ENCODE measurements around the gene KRTAP6-3. TPM values are rescaled to one million over a fixed set of nuclear protein-coding genes. Genes with fewer than 3 reads are reported as not detected.

The KRTAP6-3 gene
- total and polyA plus RNA-seq, 7 donors = not detected

DNA sequence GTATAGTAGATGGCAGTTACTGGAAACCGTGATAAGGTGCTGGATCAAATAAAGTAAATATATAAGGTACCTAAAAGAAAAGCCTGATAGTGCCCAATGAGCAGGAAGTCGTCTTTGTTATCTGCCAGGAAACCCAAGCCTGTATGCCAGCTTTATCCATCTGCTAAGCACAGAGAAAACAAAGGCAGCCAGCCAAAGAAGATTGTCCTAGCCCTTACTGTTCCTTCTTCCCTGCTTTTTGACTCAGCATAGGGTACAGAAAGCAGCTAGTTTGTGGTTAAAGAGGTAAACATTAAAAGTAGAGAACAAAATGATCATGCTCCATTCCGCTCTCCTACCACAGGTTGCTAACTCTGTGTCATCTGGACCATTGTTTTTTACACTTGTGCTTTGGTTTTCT, 12.1 kb upstream of the KRTAP6-3 start:
- Histone ChIP-seq H3K27ac (no peak overlapping the region), H3K9me3 (no peaks in the 10 kb centered on the region), H3K36me3 (no peaks in the 10 kb centered on the region), H3K4me1 (no peaks in the 10 kb centered on the region), H3K27me3 (no peaks in the 10 kb centered on the region), H3K4me3 (no peak overlapping the region)
- 58 to 62% methylated on average over 3 of the region's 3 CpGs for WGBS, 2 donors
- intact Hi-C loops (cut with DNase I) = no loop called here
- no peak for TF ChIP-seq POLR2AphosphoS5 (IDR thresholded peaks at IDR 0.05)
- TF ChIP-seq POLR2A (IDR thresholded peaks at IDR 0.05) = no peak
- TF ChIP-seq, protein P1, sequence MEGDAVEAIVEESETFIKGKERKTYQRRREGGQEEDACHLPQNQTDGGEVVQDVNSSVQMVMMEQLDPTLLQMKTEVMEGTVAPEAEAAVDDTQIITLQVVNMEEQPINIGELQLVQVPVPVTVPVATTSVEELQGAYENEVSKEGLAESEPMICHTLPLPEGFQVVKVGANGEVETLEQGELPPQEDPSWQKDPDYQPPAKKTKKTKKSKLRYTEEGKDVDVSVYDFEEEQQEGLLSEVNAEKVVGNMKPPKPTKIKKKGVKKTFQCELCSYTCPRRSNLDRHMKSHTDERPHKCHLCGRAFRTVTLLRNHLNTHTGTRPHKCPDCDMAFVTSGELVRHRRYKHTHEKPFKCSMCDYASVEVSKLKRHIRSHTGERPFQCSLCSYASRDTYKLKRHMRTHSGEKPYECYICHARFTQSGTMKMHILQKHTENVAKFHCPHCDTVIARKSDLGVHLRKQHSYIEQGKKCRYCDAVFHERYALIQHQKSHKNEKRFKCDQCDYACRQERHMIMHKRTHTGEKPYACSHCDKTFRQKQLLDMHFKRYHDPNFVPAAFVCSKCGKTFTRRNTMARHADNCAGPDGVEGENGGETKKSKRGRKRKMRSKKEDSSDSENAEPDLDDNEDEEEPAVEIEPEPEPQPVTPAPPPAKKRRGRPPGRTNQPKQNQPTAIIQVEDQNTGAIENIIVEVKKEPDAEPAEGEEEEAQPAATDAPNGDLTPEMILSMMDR (IDR thresholded peaks at IDR 0.05) = no peak
- no peak for TF ChIP-seq EP300 (IDR thresholded peaks at IDR 0.05)
- DNase-seq = no peak

- no peaks in the 10 kb centered on the region for H3K9me3 ChIP-seq
- WGBS, 2 donors = 80 to 81% methylated on average over 1 of the region's 1 CpG
- no peak overlapping the region for H3K27ac ChIP-seq
- no peaks in the 10 kb centered on the region for H3K36me3 ChIP-seq
- no peak for TF ChIP-seq EP300 (IDR thresholded peaks at IDR 0.05)
- TF ChIP-seq, protein P1 (IDR thresholded peaks at IDR 0.05) = no peak
- no peak for TF ChIP-seq POLR2A (IDR thresholded peaks at IDR 0.05)
- TF ChIP-seq POLR2AphosphoS5 (IDR thresholded peaks at IDR 0.05) = no peak
- H3K4me1 ChIP-seq = no peaks in the 10 kb centered on the region
- no peak for DNase-seq
- no peak overlapping the region for H3K4me3 ChIP-seq
- no peaks in the 10 kb centered on the region for H3K27me3 ChIP-seq
- intact Hi-C loops (cut with DNase I) = no loop called here
Observed at GRCh38 chr21:30582870-30583269, 9.4 kb upstream of the KRTAP6-3 start.

GRCh38 chr21:30590297-30590696, 1.9 kb upstream of the KRTAP6-3 start, which contains the start of gene KRTAP22-2:
Gene KRTAP22-2 (minus strand): TSS chr21:30590397.
- Histone ChIP-seq H3K36me3 (no peaks in the 10 kb centered on the region), H3K9me3 (no peaks in the 10 kb centered on the region), H3K4me3 (no peak within 1 kb of the TSS), H3K27me3 (no peaks in the 10 kb centered on the region), H3K27ac (no peak within 1 kb of the TSS), H3K4me1 (no peaks in the 10 kb centered on the region)
- TF ChIP-seq, protein P1 (IDR thresholded peaks at IDR 0.05) = no peak
- no peak for TF ChIP-seq POLR2AphosphoS5 (IDR thresholded peaks at IDR 0.05)
- no peak for TF ChIP-seq EP300 (IDR thresholded peaks at IDR 0.05)
- no peak for TF ChIP-seq POLR2A (IDR thresholded peaks at IDR 0.05)
- DNase-seq = no peak
- intact Hi-C loops (cut with DNase I) = no loop called here

GRCh38 chr21:30598802-30599201, 6.6 kb downstream of the KRTAP6-3 start, which contains the start of gene KRTAP6-2:
Gene KRTAP6-2 (minus strand): TSS chr21:30598902. CDS start chr21:30598874, 28 bp downstream.
- WGBS, 2 donors = 95 to 97% methylated on average over 6 of the region's 6 CpGs
- Histone ChIP-seq H3K27me3 (no peaks in the 10 kb centered on the region), H3K9me3 (no peaks in the 10 kb centered on the region), H3K36me3 (no peaks in the 10 kb centered on the region), H3K4me3 (no peak within 1 kb of the TSS), H3K27ac (no peak within 1 kb of the TSS), H3K4me1 (no peaks in the 10 kb centered on the region)
- intact Hi-C loops (cut with DNase I) = no loop called here
- TF ChIP-seq POLR2A (IDR thresholded peaks at IDR 0.05) (no peak), POLR2AphosphoS5 (IDR thresholded peaks at IDR 0.05) (no peak), EP300 (IDR thresholded peaks at IDR 0.05) (no peak)
- TF ChIP-seq, protein P1 (IDR thresholded peaks at IDR 0.05) = no peak
- DNase-seq = no peak

GRCh38 chr21:30600787-30601186, 8.5 kb downstream of the KRTAP6-3 start, which contains the start of gene KRTAP22-1:
Gene KRTAP22-1 (plus strand): TSS chr21:30601087.
- no peak within 1 kb of the TSS for H3K27ac ChIP-seq
- 42 to 96% methylated on average over 1 of the region's 1 CpG for WGBS, 2 donors
- no peaks in the 10 kb centered on the region for H3K36me3 ChIP-seq
- no peaks in the 10 kb centered on the region for H3K9me3 ChIP-seq
- H3K4me1 ChIP-seq = no peaks in the 10 kb centered on the region
- DNase-seq = no peak
- H3K4me3 ChIP-seq = no peak within 1 kb of the TSS
- no peaks in the 10 kb centered on the region for H3K27me3 ChIP-seq
- TF ChIP-seq POLR2A (IDR thresholded peaks at IDR 0.05) (no peak), POLR2AphosphoS5 (IDR thresholded peaks at IDR 0.05) (no peak), EP300 (IDR thresholded peaks at IDR 0.05) (no peak)
- TF ChIP-seq, protein P1 (IDR thresholded peaks at IDR 0.05) = no peak
- intact Hi-C loops (cut with DNase I) = no loop called here

Measured in sigmoid colon (tissue), 7 donors.